Islet of Langerhans (tissue), 1 donor: ENCODE measurements around the gene RBM24.

ENCODE experiments used
- FAIRE-seq: peaks from one replicate; lab custom pipeline; 2011; peaks lifted over from hg19 to GRCh38; lab: Jason Lieb, UNC

RBM24 gene

GRCh38 chr6:17343215-17343614 is 62.1 kb downstream of the RBM24 start:
- no peak for FAIRE-seq
